Measurements from ENCODE around the gene GALNT8. TPM values are rescaled to one million over a fixed set of nuclear protein-coding genes. Genes with fewer than 3 reads are reported as not detected.

The GALNT8 gene
- total and polyA plus RNA-seq, 2 of the 8 experiments (the other 6 are each of a cell fraction or from before 2014, with no cell fraction given): 4.7 to 8.3 TPM

DNA sequence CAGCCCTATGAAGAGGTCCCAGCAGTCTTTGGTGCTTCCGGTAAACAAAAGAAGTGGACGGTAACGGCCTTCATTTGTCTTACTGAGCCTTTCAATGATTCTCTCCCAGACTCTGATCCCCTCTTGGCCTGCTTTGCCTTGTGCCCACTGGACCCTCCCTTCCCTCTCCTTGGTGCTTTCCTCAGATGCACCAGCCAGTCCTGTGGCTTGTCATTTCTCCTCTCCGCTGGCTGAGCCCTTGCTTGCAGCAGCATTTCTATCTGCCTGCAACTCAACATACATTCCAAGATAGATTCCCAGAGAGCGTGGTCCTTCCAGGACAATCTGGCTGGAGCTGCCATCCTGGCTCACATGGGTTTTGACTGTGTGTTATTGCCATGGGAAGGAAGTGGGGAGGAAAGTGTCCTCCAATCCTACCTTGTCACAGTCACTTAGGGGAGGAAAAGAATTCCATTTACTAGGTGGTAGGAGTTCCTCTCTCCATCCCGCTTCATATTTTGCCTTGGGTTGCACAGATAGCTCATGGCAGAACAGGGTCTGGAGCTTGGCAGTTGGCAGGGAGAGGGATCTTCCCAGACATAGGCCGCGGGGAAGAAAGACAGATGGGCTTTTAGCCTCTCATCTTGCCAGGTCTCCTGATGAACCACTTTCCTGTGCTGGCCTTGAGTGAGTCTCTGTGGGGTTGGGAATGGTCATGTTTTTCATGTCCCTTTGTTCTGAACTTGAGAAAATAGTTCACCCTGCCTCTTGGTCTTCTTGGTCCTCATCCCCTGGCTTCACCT is 96.7 kb downstream of the GALNT8 start (continued):
- no peak for TF ChIP-seq ATF2 (IDR thresholded peaks at IDR 0.05; ENCODE audit: low read length)
- TF ChIP-seq, protein P1, sequence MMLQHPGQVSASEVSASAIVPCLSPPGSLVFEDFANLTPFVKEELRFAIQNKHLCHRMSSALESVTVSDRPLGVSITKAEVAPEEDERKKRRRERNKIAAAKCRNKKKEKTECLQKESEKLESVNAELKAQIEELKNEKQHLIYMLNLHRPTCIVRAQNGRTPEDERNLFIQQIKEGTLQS (IDR thresholded peaks at IDR 0.05; ENCODE audit: insufficient read depth, low read depth, low read length): no peak

All from H1 (cell line).